Vagina (tissue), 2 donors: ENCODE results near the gene PAXX.

Source experiments
- POLR2A ChIP-seq, 2 donors: fragments of 450-650 bp; IDR thresholded peaks; one replicate each; pipeline ENCODE4 v1.6.1; 2017; ENCODE audit warnings: antibody characterized with exemption in 2 of 2, mild to moderate bottlenecking in 2 of 2, moderate library complexity in 2 of 2
- POLR2AphosphoS5 ChIP-seq, 2 donors: sonication (generic); formaldehyde crosslinking; IDR thresholded peaks; one replicate each; pipeline ENCODE4 v1.9.0; 2017; ENCODE audit warnings: antibody characterized with exemption in 2 of 2, mild to moderate bottlenecking in 2 of 2, low read depth in 1 of 2; ENCODE audit not compliant: insufficient read depth in 1 of 2

- TF ChIP-seq POLR2AphosphoS5 (IDR thresholded peaks at IDR 0.05; ENCODE audit: insufficient read depth in 1 of 2, low read depth in 1 of 2) = no peak
- TF ChIP-seq POLR2A (IDR thresholded peaks at IDR 0.05) = no peak
Measured at GRCh38 chr9:136980669-136981478, 11.3 kb upstream of the PAXX start.
